ENCODE measurements around the gene S100A1. TPM values are rescaled to one million over a fixed set of nuclear protein-coding genes. Genes with fewer than 3 reads are reported as not detected.

S100A1 gene
- total and polyA plus RNA-seq, 2 of the 13 experiments (the other 11 are each of a cell fraction or from before 2014, with no cell fraction given), result 120 to 251 TPM

GRCh38 chr1:153606194-153606593 is 22.0 kb upstream of the S100A1 start:
- Histone ChIP-seq H3K9ac (ENCODE audit: insufficient read depth, low read depth, low read length) (no peak overlapping the region), H4K20me1 (ENCODE audit: insufficient read depth, low read length) (no peaks in the 10 kb centered on the region), H3K4me1 (ENCODE audit: insufficient read depth, low read length) (peaks cover 37% of the 10 kb centered on the region), H3K27ac (ENCODE audit: extremely low read length, insufficient read depth, low read length) (no peak overlapping the region), H3K27me3 (ENCODE audit: control insufficient read depth in 1 of 2, insufficient read depth in 2 of 2, low read length in 2 of 2) (no peaks in the 10 kb centered on the region; a peak in 1 of 5 replicates), H3K4me3 (replicated peaks in 1 of 3; ENCODE audit: insufficient read depth in 1 of 3, low read depth in 2 of 3, low read length in 3 of 3) (no peak overlapping the region), H2AFZ (ENCODE audit: low read length) (no peak overlapping the region), H3K79me2 (ENCODE audit: insufficient read depth, low read length) (peaks cover 8% of the 10 kb centered on the region), H3K9me3 (ENCODE audit: low read length) (no peaks in the 10 kb centered on the region), H3K36me3 (replicated peaks in 1 of 2; ENCODE audit: control insufficient read depth in 1 of 2, insufficient read depth in 2 of 2, low read length in 2 of 2) (no peaks in the 10 kb centered on the region; a peak in 1 of 5 replicates), H3K4me2 (ENCODE audit: low read depth, low read length) (no peak overlapping the region)
- FAIRE-seq (no peak), DNase-seq (ENCODE audit: low spot score) (no peak), ATAC-seq (no peak)
- BruUV-seq (replicated peaks), result no TSS peak
- intact Hi-C loops (cut with micrococcal nuclease; ENCODE audit: unreplicated experiment) (no loop called here), in situ Hi-C loops (cut with HindIII; ENCODE audit: extremely low pct_ligation_motif_present, low pct_unique_long_range_greater_than_20kb) (no loop called here)
- POLR2A ChIA-PET, result interaction anchor here (0.7 to 12.2 kb wide), 3 partner anchors 10 to 28 kb away, joined by 5 to 390 read pairs (median 54); partner anchors contain the start of genes CHTOP, S100A1, S100A13 and S100A14
- no peak for TF ChIP-seq FOXK1 (CRISPR knock-in tag; IDR thresholded peaks at IDR 0.05; ENCODE audit: borderline replicate concordance, low read depth)
- TF ChIP-seq CEBPB (IDR thresholded peaks at IDR 0.05; ENCODE audit: borderline replicate concordance, low read depth, low read length), result no peak
- TF ChIP-seq ZNF264 (CRISPR knock-in tag; IDR thresholded peaks at IDR 0.05), result no peak
- no peak for TF ChIP-seq ZNF770 (CRISPR knock-in tag; IDR thresholded peaks at IDR 0.05)
- TF ChIP-seq ATM (IDR thresholded peaks at IDR 0.05; ENCODE audit: borderline replicate concordance), result no peak
- TF ChIP-seq SAFB2 (CRISPR knock-in tag; IDR thresholded peaks at IDR 0.05; ENCODE audit: borderline replicate concordance, low read depth), result no peak
- no peak for TF ChIP-seq MYNN (CRISPR knock-in tag; IDR thresholded peaks at IDR 0.05; ENCODE audit: low read depth)
- TF ChIP-seq CTCF (CRISPR knock-in tag; IDR thresholded peaks at IDR 0.05), result no peak
- no peak for TF ChIP-seq ZSCAN5A (CRISPR knock-in tag; IDR thresholded peaks at IDR 0.05; ENCODE audit: borderline replicate concordance)
- no peak for TF ChIP-seq MIER3 (CRISPR knock-in tag; IDR thresholded peaks at IDR 0.05; ENCODE audit: borderline replicate concordance)
- TF ChIP-seq CEBPZ (IDR thresholded peaks at IDR 0.05; ENCODE audit: low read length), result no peak
- CTCF ChIA-PET (ENCODE audit: low intra/inter-chr PET ratio, low total read pairs), result no interaction called here
- WGBS (ENCODE audit: low lambda C conversion rate), result 96% methylated on average over 11 of the region's 11 CpGs
